Measurements from ENCODE around the gene OPHN1.

GRCh38 chrX:68185161-68185560, 248.1 kb downstream of the OPHN1 start:
- TF ChIP-seq CTCF (IDR thresholded peaks at IDR 0.05; ENCODE audit: low read length) (no peak), EZH2 (optimal IDR thresholded peaks at IDR 0.05; ENCODE audit: low read depth, low read length) (no peak), EZH2phosphoT487 (IDR thresholded peaks at IDR 0.05; ENCODE audit: low read length) (no peak)

Measured in MM.1S (cell line).